Calu3 (cell line): ENCODE measurements around the gene CECR2. TPM values are rescaled to one million over a fixed set of nuclear protein-coding genes. Genes with fewer than 3 reads are reported as not detected.

Source experiments
- BruUV-seq: library from RNA; stranded (reverse); fragments of 400-500 nt; replicated peaks from 2 replicates; lab custom pipeline; 2021; lab: Mats Ljungman, UMichigan
- CTCF ChIA-PET: fragments of 300-600 bp; sonication (Branson Sonifier 250); formaldehyde crosslinking; loops from one replicate; lab custom pipeline; 2022; ENCODE audit warnings: antibody characterized with exemption; lab: Charles Lee
- DNase-seq: peaks from one replicate; pipeline ENCODE4 v3.0.0; 2022
- H3K27ac Mint-ChIP-seq: one replicate; pipeline ENCODE4 v1.8.0; 2022; ENCODE audit warnings: mixed read lengths; ENCODE audit not compliant: unreplicated experiment
- H3K27me3 Mint-ChIP-seq: one replicate; pipeline ENCODE4 v1.8.0; 2022; ENCODE audit warnings: mixed read lengths; ENCODE audit not compliant: unreplicated experiment
- H3K36me3 Mint-ChIP-seq: one replicate; pipeline ENCODE4 v1.8.0; 2022; ENCODE audit warnings: mild to moderate bottlenecking, moderate library complexity, mixed read lengths; ENCODE audit not compliant: insufficient read depth, unreplicated experiment
- H3K4me1 Mint-ChIP-seq: one replicate; pipeline ENCODE4 v1.8.0; 2022; ENCODE audit warnings: mild to moderate bottlenecking, low read depth, mixed read lengths; ENCODE audit not compliant: unreplicated experiment
- H3K4me3 Mint-ChIP-seq: one replicate; pipeline ENCODE4 v1.8.0; 2022; ENCODE audit warnings: mild to moderate bottlenecking, low read depth, moderate library complexity, mixed read lengths; ENCODE audit not compliant: unreplicated experiment
- H3K9me3 Mint-ChIP-seq: one replicate; pipeline ENCODE4 v1.8.0; 2022; ENCODE audit warnings: low read depth, mixed read lengths; ENCODE audit not compliant: unreplicated experiment
- intact Hi-C: fragments of 100-400 bp; cut with micrococcal nuclease; formaldehyde crosslinking; loops from one replicate; pipeline ENCODE4 v1.10.0; 2022; ENCODE audit not compliant: unreplicated experiment
- total RNA-seq: library from RNA; stranded (reverse); gene quantifications from 2 replicates; pipeline ENCODE4 v1.2.3, GENCODE V29; 2022
- TF ChIP-seq, protein P1 (sequence below): fragments of 200-600 bp; IDR thresholded peaks from one replicate; pipeline ENCODE4 v1.8.0; 2022; ENCODE audit warnings: antibody characterized with exemption; ENCODE audit not compliant: unreplicated experiment

The CECR2 gene
- total RNA-seq, 1 experiment from 2014 or later: 0.09 TPM

DNA sequence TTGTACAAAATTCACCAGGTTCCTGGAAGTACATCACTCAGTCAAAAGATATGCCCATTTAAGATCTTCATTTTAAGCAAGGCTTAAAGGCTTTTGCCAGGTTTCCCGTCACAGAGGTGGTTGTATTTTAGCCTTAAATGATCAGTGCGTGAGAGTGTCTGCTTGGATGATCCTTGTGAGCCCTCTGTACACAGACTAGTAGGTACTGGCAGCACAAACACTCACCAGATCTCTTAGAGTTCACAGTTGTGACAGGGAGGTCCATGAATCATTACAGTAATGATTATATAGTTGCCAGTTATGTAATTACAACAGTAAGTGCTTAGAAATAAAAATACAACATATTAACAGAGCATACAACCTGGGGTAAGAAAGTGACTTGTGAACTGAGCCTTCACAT is 109.9 kb downstream of the CECR2 start:
- TF ChIP-seq, protein P1, sequence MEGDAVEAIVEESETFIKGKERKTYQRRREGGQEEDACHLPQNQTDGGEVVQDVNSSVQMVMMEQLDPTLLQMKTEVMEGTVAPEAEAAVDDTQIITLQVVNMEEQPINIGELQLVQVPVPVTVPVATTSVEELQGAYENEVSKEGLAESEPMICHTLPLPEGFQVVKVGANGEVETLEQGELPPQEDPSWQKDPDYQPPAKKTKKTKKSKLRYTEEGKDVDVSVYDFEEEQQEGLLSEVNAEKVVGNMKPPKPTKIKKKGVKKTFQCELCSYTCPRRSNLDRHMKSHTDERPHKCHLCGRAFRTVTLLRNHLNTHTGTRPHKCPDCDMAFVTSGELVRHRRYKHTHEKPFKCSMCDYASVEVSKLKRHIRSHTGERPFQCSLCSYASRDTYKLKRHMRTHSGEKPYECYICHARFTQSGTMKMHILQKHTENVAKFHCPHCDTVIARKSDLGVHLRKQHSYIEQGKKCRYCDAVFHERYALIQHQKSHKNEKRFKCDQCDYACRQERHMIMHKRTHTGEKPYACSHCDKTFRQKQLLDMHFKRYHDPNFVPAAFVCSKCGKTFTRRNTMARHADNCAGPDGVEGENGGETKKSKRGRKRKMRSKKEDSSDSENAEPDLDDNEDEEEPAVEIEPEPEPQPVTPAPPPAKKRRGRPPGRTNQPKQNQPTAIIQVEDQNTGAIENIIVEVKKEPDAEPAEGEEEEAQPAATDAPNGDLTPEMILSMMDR: no peak
- no peak for DNase-seq
- Mint-ChIP-seq H3K36me3 (no peaks in the 10 kb centered on the region), H3K4me3 (no peak overlapping the region), H3K9me3 (no peaks in the 10 kb centered on the region), H3K27me3 (peaks cover 68% of the 10 kb centered on the region), H3K4me1 (no peaks in the 10 kb centered on the region), H3K27ac (no peak overlapping the region)
- intact Hi-C loops: no loop called here
- BruUV-seq: no TSS peak
- CTCF ChIA-PET: no interaction called here

DNA sequence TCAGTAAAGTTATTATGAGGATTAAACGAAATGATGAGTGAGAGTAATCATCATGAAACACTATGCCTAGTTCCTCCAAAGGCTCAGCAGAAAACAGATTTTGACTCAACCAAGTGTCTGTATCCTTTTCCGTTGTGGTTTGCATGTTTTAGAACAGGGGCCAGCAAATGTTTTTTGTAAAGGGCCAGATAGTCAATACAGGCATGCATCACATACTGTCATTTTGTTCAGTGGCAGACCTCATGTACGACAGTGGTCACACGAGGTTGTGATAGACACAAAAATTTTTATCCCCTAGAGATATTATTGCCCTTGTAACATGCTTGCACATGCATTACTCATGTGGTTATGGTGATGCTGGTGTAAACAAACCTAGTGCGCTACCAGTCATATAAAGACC is 112.2 kb downstream of the CECR2 start:
- DNase-seq: no peak
- intact Hi-C loops: no loop called here
- TF ChIP-seq, protein P1: no peak
- no TSS peak for BruUV-seq
- Mint-ChIP-seq H3K27ac (no peak overlapping the region), H3K27me3 (peaks cover 61% of the 10 kb centered on the region), H3K4me1 (no peaks in the 10 kb centered on the region), H3K4me3 (no peak overlapping the region), H3K9me3 (no peaks in the 10 kb centered on the region), H3K36me3 (no peaks in the 10 kb centered on the region)
- CTCF ChIA-PET: no interaction called here

DNA sequence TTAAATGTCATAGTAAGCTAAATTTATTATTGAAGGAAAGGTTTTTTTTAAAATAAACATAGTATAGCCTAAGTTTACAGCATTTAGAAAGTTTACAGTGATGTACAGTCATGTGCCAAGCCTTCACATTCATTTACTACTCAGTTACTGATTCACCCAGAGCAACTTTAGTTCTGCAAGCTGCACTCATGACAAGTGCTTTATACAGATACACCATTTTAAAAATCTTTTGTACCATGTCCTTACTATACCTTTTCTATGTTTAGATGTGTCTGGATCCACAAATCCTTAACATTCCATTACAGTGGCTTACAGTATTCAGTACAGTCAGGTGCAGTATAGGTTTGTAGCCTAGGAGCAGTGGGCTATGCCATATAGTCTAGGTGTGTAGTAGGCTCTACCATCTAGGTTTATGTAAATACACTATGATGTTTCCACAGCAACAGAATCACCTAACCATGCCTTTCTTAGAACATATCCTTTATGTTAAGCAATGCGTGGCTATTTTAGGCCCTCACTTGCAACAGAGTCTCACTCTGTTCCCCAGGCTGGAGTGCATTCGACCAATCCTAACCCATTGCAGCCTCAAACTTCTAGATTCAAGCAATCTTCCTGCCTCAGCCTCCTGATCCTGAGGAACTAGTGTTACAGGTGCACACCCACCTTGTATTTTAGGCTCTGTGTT is 114.6 kb downstream of the CECR2 start:
- CTCF ChIA-PET: no interaction called here
- H3K4me3 Mint-ChIP-seq: no peak overlapping the region

DNA sequence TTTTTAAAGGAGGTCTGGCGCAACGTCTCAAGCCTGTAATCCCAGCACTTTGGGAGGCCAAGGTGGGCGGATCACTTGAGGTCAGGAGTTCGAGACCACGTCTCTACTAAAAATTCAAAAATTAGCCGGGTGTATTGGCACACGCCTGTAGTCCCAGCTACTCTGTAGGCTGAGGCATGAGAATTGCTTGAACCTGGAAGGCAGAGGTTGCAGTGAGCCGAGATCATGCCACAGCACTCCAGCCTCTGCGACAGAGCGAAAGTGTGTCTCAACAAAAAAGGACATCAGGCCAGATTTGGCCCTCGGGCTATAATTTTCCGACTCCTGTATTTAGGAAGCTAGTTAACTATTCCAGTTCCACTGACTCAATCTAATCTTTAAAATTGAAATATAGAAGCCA is 115.3 kb downstream of the CECR2 start:
- TF ChIP-seq, protein P1: no peak
- no TSS peak for BruUV-seq
- H3K36me3 Mint-ChIP-seq: no peaks in the 10 kb centered on the region
- intact Hi-C loops: no loop called here
- CTCF ChIA-PET: no interaction called here
- H3K27me3 Mint-ChIP-seq: peaks cover 36% of the 10 kb centered on the region
- no peaks in the 10 kb centered on the region for H3K9me3 Mint-ChIP-seq
- no peak overlapping the region for H3K4me3 Mint-ChIP-seq
- H3K4me1 Mint-ChIP-seq: no peaks in the 10 kb centered on the region
- DNase-seq: no peak
- H3K27ac Mint-ChIP-seq: no peak overlapping the region

More for the DNA sequence above, 114.6 kb downstream of the CECR2 start:
- Mint-ChIP-seq H3K36me3 (no peaks in the 10 kb centered on the region), H3K4me1 (no peaks in the 10 kb centered on the region), H3K27ac (no peak overlapping the region), H3K27me3 (peaks cover 43% of the 10 kb centered on the region), H3K9me3 (no peaks in the 10 kb centered on the region)
- TF ChIP-seq, protein P1: no peak
- DNase-seq: no peak
- intact Hi-C loops: no loop called here
- no TSS peak for BruUV-seq
